HCT116 (cell line): ENCODE data around the gene SEC14L3. TPM values are rescaled to one million over a fixed set of nuclear protein-coding genes. Genes with fewer than 3 reads are reported as not detected.

Experiments used
- ATAC-seq: fragments of 200-7000 bp; cut with Tn5 transposase; 2 replicates; pipeline ENCODE4 v1.9.1; 2020; ENCODE audit warnings: mild to moderate bottlenecking, moderate library complexity
- BruUV-seq: library from RNA; stranded (reverse); fragments of 400-500 nt; replicated peaks from 2 replicates; lab custom pipeline; 2021; lab: Mats Ljungman, UMichigan
- CTCF ChIA-PET: fragments of 300-600 bp; sonication (Branson Sonifier 250); formaldehyde crosslinking; loops from one replicate; lab custom pipeline; 2021; ENCODE audit warnings: antibody characterized with exemption; lab: Charles Lee
- POLR2A ChIA-PET: fragments of 300-600, 350-600 bp; sonication (Branson Sonifier 250); formaldehyde crosslinking; loops from one replicate; lab custom pipeline; 2021; ENCODE audit warnings: antibody characterized with exemption; lab: Charles Lee
- RAD21 ChIA-PET, 2 experiments: fragments of 300-600 bp; sonication (Branson Sonifier 250); formaldehyde crosslinking; loops; one replicate each; lab custom pipeline; 2023; ENCODE audit warnings: low total read pairs in 2 of 2; ENCODE audit not compliant: uncharacterized antibody in 2 of 2, unreplicated experiment in 2 of 2, low non-redundant PET in 1 of 2; lab: Charles Lee
- DNase-seq: peaks from one replicate; pipeline ENCODE4 v3.0.0-alpha.2; 2010; ENCODE audit warnings: low read depth, low spot score
- H2AFZ ChIP-seq: fragments of 200-600 bp; shearing (Covaris generic), sonication (generic); 2 replicates; pipeline ENCODE4 v1.6.1; 2017; ENCODE audit warnings: low read depth, mixed run types, mixed read lengths, antibody characterized with exemption, low read length; ENCODE audit not compliant: poor library complexity, severe bottlenecking
- H3K27ac ChIP-seq: 2 replicates; pipeline ENCODE4 v1.5.1; 2012; ENCODE audit warnings: low read depth, low read length
- H3K27me3 ChIP-seq: fragments of 200-600 bp; sonication (generic); 2 replicates; pipeline ENCODE4 v1.6.1; 2016; ENCODE audit warnings: mixed run types, low read length, mixed read lengths; ENCODE audit not compliant: insufficient read depth
- H3K36me3 ChIP-seq, 2 experiments: fragments of 200-500 bp in 1 of 2; fragments of 200-600 bp in 1 of 2; sonication (Bioruptor generic) in 1 of 2; sonication (generic) in 1 of 2; 2 replicates each; pipeline versions ENCODE4 v1.5.1 to v1.6.1; 2014 to 2016; ENCODE audit warnings: low read length in 2 of 2, inconsistent platforms in 1 of 2, mixed read lengths in 1 of 2, mixed run types in 1 of 2; ENCODE audit not compliant: insufficient read depth in 2 of 2, control insufficient read depth in 1 of 2
- H3K4me1 ChIP-seq, 2 experiments: fragments of 200-600 bp in 1 of 2; sonication (generic) in 1 of 2; 2 replicates each; pipeline versions ENCODE4 v1.5.1 to v1.6.1; 2012 to 2017; ENCODE audit warnings: low read length in 2 of 2, inconsistent platforms in 1 of 2, mild to moderate bottlenecking in 1 of 2, mixed read lengths in 1 of 2, mixed run types in 1 of 2, moderate library complexity in 1 of 2; ENCODE audit not compliant: insufficient read depth in 2 of 2, control insufficient read depth in 1 of 2
- H3K4me2 ChIP-seq: fragments of 200-600 bp; sonication (generic); 2 replicates; pipeline ENCODE4 v1.6.1; 2017; ENCODE audit warnings: mixed run types, low read length, mixed read lengths
- H3K4me3 ChIP-seq, 2 experiments: fragments of 200-600 bp in 1 of 2; sonication (generic) in 1 of 2; replicated peaks in 1 of 2; 2 replicates each; pipeline ENCODE4 v1.5.1; 2011 to 2016; ENCODE audit warnings: low read length in 2 of 2, control low read depth in 1 of 2, low read depth in 1 of 2, mild to moderate bottlenecking in 1 of 2, mixed read lengths in 1 of 2, mixed run types in 1 of 2
- H3K79me2 ChIP-seq: fragments of 200-600 bp; sonication (generic); 2 replicates; pipeline ENCODE4 v1.6.1; 2017; ENCODE audit warnings: mild to moderate bottlenecking, mixed run types, low read length, moderate library complexity, mixed read lengths; ENCODE audit not compliant: insufficient read depth
- H3K9ac ChIP-seq: fragments of 200-600 bp; sonication (generic); 2 replicates; pipeline ENCODE4 v1.6.1; 2016; ENCODE audit warnings: low read length, mixed read lengths
- H3K9me2 ChIP-seq: fragments of 200-600 bp; sonication (generic), shearing (Covaris generic); 2 replicates; pipeline ENCODE4 v1.6.1; 2017; ENCODE audit warnings: mixed run types, mild to moderate bottlenecking, moderate library complexity; ENCODE audit not compliant: insufficient read depth
- H3K9me3 ChIP-seq, 2 experiments: fragments of 200-500 bp in 1 of 2; fragments of 200-600 bp in 1 of 2; sonication (Bioruptor generic) in 1 of 2; sonication (generic) in 1 of 2; 2 replicates each; pipeline ENCODE4 v1.6.1; 2014 to 2017; ENCODE audit warnings: low read length in 2 of 2, mixed read lengths in 2 of 2, inconsistent platforms in 1 of 2, low read depth in 1 of 2, mild to moderate bottlenecking in 1 of 2, mixed run types in 1 of 2, moderate library complexity in 1 of 2; ENCODE audit not compliant: control insufficient read depth in 1 of 2, insufficient read depth in 1 of 2
- H4K20me1 ChIP-seq: fragments of 200-600 bp; sonication (generic), shearing (Covaris generic); 2 replicates; pipeline ENCODE4 v1.6.1; 2017; ENCODE audit warnings: mixed run types, mild to moderate bottlenecking, moderate library complexity; ENCODE audit not compliant: insufficient read depth
- CEBPB ChIP-seq: IDR thresholded peaks from 2 replicates; pipeline ENCODE4 v1.6.1; 2012; ENCODE audit warnings: low read depth
- ELF1 ChIP-seq: IDR thresholded peaks from 2 replicates; pipeline ENCODE4 v1.6.1; 2012; ENCODE audit warnings: low read depth, borderline replicate concordance
- EZH2phosphoT487 ChIP-seq: fragments of 200-600 bp; IDR thresholded peaks from 2 replicates; pipeline ENCODE4 v1.6.1; 2018; ENCODE audit warnings: antibody characterized with exemption, borderline replicate concordance
- FOSL1 ChIP-seq: IDR thresholded peaks from 2 replicates; pipeline ENCODE4 v1.6.1; 2012; ENCODE audit warnings: low read depth
- POLR2A ChIP-seq: IDR thresholded peaks from 2 replicates; pipeline ENCODE4 v1.7.0; 2011; ENCODE audit warnings: borderline replicate concordance; ENCODE audit not compliant: insufficient read depth, insufficient read length; ENCODE audit errors: extremely low read depth
- POLR2AphosphoS5 ChIP-seq: IDR thresholded peaks from 2 replicates; pipeline ENCODE4 v1.6.1; 2011; ENCODE audit warnings: mild to moderate bottlenecking, low read depth, low read length, moderate library complexity
- SIN3A ChIP-seq: IDR thresholded peaks from 2 replicates; pipeline ENCODE4 v1.6.1; 2012; ENCODE audit warnings: low read depth
- ZNF274 ChIP-seq: fragments of 200-500 bp; sonication (Bioruptor generic); IDR thresholded peaks from 2 replicates; pipeline ENCODE4 v1.6.1; 2014; ENCODE audit warnings: mild to moderate bottlenecking, low read depth, low read length, inconsistent platforms
- intact Hi-C: fragments of 100-400 bp; cut with micrococcal nuclease; formaldehyde crosslinking; loops from 2 replicates; pipeline ENCODE4 v1.10.0; 2022
- total RNA-seq: library from RNA; stranded (reverse); gene quantifications from one replicate; pipeline ENCODE4 v1.2.1, GENCODE V29; 2021; ENCODE audit not compliant: unreplicated experiment
- TF ChIP-seq, protein P1 (sequence below), 3 experiments: fragments of 200-600 bp in 1 of 3; sonication (generic) in 1 of 3; IDR thresholded peaks in 2 of 3; conservative IDR thresholded peaks in 1 of 3; 2 replicates each; pipeline ENCODE4 v1.5.1; 2012 to 2017; ENCODE audit warnings: low read depth in 2 of 3, low read length in 2 of 3, antibody characterized with exemption in 1 of 3, borderline replicate concordance in 1 of 3, control low read depth in 1 of 3, mild to moderate bottlenecking in 1 of 3, mixed read lengths in 1 of 3, mixed run types in 1 of 3, moderate library complexity in 1 of 3; ENCODE audit not compliant: insufficient read depth in 1 of 3
- TF ChIP-seq, protein P2 (sequence below): IDR thresholded peaks from 2 replicates; pipeline ENCODE4 v1.6.1; 2012
- TF ChIP-seq, protein P3 (sequence below): IDR thresholded peaks from 2 replicates; pipeline ENCODE4 v1.6.1; 2012; ENCODE audit warnings: low read depth

SEC14L3 gene
- total RNA-seq, 1 experiment from 2014 or later = not detected

DNA sequence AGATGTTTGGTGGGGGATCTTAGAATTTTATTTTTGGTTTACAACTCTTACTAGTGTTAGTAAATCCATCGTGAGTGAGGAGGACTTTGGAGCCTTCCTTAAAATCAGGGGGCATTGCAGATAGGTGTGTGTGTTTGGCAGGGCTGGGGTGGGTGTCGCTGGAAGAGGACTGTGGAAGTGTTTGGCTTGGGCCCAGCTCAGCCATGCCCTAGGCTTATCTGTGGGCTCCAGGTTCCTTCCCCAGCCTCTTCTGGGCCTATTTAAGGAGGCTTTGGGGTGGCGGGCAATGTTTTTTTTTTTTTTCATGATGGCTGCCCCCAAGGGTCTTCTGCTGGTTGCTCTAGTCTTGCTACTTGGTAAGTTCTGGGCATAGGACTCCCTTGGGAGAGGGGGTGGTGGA is 24.2 kb downstream of the SEC14L3 start:
- Histone ChIP-seq H3K9ac (no peak overlapping the region), H3K27me3 (no peaks in the 10 kb centered on the region), H3K4me3 (no peak overlapping the region), H4K20me1 (no peaks in the 10 kb centered on the region), H3K4me1 (peaks cover 6 to 31% of the 10 kb centered on the region in 2 experiments), H3K27ac (no peak overlapping the region), H3K4me2 (no peak overlapping the region), H3K9me2 (no peaks in the 10 kb centered on the region), H3K36me3 (no peaks in the 10 kb centered on the region), H3K9me3 (no peaks in the 10 kb centered on the region), H2AFZ (no peak overlapping the region), H3K79me2 (no peaks in the 10 kb centered on the region)
- TF ChIP-seq CEBPB (no peak), EZH2phosphoT487 (no peak), FOSL1 (no peak), POLR2AphosphoS5 (no peak), ZNF274 (no peak), ELF1 (no peak), POLR2A (no peak), SIN3A (no peak)
- TF ChIP-seq, protein P1, sequence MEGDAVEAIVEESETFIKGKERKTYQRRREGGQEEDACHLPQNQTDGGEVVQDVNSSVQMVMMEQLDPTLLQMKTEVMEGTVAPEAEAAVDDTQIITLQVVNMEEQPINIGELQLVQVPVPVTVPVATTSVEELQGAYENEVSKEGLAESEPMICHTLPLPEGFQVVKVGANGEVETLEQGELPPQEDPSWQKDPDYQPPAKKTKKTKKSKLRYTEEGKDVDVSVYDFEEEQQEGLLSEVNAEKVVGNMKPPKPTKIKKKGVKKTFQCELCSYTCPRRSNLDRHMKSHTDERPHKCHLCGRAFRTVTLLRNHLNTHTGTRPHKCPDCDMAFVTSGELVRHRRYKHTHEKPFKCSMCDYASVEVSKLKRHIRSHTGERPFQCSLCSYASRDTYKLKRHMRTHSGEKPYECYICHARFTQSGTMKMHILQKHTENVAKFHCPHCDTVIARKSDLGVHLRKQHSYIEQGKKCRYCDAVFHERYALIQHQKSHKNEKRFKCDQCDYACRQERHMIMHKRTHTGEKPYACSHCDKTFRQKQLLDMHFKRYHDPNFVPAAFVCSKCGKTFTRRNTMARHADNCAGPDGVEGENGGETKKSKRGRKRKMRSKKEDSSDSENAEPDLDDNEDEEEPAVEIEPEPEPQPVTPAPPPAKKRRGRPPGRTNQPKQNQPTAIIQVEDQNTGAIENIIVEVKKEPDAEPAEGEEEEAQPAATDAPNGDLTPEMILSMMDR (IDR thresholded peaks at IDR 0.05 in 2 of 3, conservative IDR thresholded peaks at IDR 0.05 in 1 of 3; ENCODE audit: borderline replicate concordance in 1 of 3, insufficient read depth in 1 of 3, low read depth in 2 of 3, low read length in 2 of 3) = no peak
- TF ChIP-seq, protein P2, sequence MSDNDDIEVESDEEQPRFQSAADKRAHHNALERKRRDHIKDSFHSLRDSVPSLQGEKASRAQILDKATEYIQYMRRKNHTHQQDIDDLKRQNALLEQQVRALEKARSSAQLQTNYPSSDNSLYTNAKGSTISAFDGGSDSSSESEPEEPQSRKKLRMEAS = no peak
- TF ChIP-seq, protein P3, sequence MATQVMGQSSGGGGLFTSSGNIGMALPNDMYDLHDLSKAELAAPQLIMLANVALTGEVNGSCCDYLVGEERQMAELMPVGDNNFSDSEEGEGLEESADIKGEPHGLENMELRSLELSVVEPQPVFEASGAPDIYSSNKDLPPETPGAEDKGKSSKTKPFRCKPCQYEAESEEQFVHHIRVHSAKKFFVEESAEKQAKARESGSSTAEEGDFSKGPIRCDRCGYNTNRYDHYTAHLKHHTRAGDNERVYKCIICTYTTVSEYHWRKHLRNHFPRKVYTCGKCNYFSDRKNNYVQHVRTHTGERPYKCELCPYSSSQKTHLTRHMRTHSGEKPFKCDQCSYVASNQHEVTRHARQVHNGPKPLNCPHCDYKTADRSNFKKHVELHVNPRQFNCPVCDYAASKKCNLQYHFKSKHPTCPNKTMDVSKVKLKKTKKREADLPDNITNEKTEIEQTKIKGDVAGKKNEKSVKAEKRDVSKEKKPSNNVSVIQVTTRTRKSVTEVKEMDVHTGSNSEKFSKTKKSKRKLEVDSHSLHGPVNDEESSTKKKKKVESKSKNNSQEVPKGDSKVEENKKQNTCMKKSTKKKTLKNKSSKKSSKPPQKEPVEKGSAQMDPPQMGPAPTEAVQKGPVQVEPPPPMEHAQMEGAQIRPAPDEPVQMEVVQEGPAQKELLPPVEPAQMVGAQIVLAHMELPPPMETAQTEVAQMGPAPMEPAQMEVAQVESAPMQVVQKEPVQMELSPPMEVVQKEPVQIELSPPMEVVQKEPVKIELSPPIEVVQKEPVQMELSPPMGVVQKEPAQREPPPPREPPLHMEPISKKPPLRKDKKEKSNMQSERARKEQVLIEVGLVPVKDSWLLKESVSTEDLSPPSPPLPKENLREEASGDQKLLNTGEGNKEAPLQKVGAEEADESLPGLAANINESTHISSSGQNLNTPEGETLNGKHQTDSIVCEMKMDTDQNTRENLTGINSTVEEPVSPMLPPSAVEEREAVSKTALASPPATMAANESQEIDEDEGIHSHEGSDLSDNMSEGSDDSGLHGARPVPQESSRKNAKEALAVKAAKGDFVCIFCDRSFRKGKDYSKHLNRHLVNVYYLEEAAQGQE = no peak
- intact Hi-C loops = no loop called here
- CTCF ChIA-PET = no interaction called here
- POLR2A ChIA-PET = no interaction called here
- DNase-seq = no peak
- BruUV-seq = no TSS peak
- RAD21 ChIA-PET = no interaction called here
- no peak for ATAC-seq
